OCI-LY7 (cell line): ENCODE results near the gene RHEBL1.

Experiments
- CTCF ChIP-seq: fragments of 200-600 bp; sonication (generic); conservative IDR thresholded peaks from 2 replicates; pipeline ENCODE4 v1.5.1; 2014; ENCODE audit warnings: mild to moderate bottlenecking, antibody characterized with exemption, low read length, moderate library complexity, mixed read lengths
- EZH2phosphoT487 ChIP-seq: fragments of 200-600 bp; sonication (generic); IDR thresholded peaks from 2 replicates; pipeline ENCODE4 v1.6.1; 2018; ENCODE audit warnings: low read depth, borderline replicate concordance, mild to moderate bottlenecking, mixed run types, antibody characterized with exemption, low read length, moderate library complexity, mixed read lengths

- no peak for TF ChIP-seq CTCF
- TF ChIP-seq EZH2phosphoT487 = no peak
Observed at GRCh38 chr12:49015196-49015595, 54.6 kb downstream of the RHEBL1 start.
